ENCODE results near the gene PRKACG. TPM values are rescaled to one million over a fixed set of nuclear protein-coding genes. Genes with fewer than 3 reads are reported as not detected.
"Not testable (repeated sequence)": the region's sequence is repeated elsewhere in the genome, so short reads cannot be mapped to it uniquely, and the experiment has no call there.

PRKACG gene
- total RNA-seq, 6 experiments from 2014 or later, result not detected

DNA sequence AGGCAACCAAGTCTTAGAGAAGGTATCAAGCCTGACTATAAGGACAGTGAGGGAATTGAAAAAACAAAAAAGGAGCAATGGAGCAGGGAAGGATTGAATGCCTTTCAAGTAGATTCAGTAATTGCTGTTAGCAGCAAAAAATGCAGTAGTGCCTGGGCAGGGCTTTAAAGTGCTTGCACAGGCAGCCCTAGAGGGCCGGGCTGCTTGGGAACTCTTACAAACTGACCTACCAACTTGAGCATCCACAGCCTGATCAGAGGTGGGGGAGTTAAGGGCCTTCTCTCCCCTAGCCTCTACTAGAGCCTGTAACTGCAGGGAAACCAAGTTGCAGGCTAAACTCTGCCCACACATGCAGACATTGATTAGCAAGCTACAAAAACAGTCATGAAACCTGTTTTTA lies 41.1 kb upstream of the PRKACG start:
- no peak overlapping the region for H3K27ac Mint-ChIP-seq
- H3K36me3 Mint-ChIP-seq (ENCODE audit: low read depth), result peaks cover 8% of the 10 kb centered on the region

DNA sequence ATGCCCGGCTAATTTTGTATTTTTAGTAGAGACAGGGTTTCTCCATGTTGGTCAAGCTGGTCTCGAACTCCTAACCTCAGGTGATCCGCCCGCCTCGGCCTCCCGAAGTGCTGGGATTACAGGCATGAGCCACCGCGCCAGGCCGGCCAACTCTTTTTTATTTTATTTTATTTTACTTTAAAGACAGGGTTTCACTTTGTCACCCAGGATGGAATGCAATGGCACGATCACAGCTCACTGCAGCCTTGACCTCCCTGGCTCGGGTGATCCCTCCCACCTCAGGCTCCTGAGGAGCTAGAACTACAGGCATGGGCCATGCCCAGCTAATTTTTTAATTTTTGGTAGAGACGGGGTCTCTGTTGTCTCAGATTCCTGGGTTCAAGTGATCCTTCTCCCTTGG lies 37.0 kb upstream of the PRKACG start:
- DNase-seq; H3K27ac Mint-ChIP-seq; H3K9me3 Mint-ChIP-seq; H3K36me3 Mint-ChIP-seq (ENCODE audit: low read depth); H3K4me3 Mint-ChIP-seq; H3K27me3 Mint-ChIP-seq (ENCODE audit: insufficient read depth); H3K4me1 Mint-ChIP-seq (ENCODE audit: low read depth): not testable (repeated sequence)

More for the DNA sequence above, 41.1 kb upstream of the PRKACG start:
- no peak for DNase-seq
- H3K27me3 Mint-ChIP-seq (ENCODE audit: insufficient read depth), result no peaks in the 10 kb centered on the region; the same call in 1 of the 2 replicates
- H3K4me1 Mint-ChIP-seq (ENCODE audit: low read depth), result peaks cover 6% of the 10 kb centered on the region
- TF ChIP-seq, protein P1, sequence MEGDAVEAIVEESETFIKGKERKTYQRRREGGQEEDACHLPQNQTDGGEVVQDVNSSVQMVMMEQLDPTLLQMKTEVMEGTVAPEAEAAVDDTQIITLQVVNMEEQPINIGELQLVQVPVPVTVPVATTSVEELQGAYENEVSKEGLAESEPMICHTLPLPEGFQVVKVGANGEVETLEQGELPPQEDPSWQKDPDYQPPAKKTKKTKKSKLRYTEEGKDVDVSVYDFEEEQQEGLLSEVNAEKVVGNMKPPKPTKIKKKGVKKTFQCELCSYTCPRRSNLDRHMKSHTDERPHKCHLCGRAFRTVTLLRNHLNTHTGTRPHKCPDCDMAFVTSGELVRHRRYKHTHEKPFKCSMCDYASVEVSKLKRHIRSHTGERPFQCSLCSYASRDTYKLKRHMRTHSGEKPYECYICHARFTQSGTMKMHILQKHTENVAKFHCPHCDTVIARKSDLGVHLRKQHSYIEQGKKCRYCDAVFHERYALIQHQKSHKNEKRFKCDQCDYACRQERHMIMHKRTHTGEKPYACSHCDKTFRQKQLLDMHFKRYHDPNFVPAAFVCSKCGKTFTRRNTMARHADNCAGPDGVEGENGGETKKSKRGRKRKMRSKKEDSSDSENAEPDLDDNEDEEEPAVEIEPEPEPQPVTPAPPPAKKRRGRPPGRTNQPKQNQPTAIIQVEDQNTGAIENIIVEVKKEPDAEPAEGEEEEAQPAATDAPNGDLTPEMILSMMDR (IDR thresholded peaks at IDR 0.05), result no peak
- no peaks in the 10 kb centered on the region for H3K9me3 Mint-ChIP-seq
- no peak overlapping the region for H3K4me3 Mint-ChIP-seq

DNA sequence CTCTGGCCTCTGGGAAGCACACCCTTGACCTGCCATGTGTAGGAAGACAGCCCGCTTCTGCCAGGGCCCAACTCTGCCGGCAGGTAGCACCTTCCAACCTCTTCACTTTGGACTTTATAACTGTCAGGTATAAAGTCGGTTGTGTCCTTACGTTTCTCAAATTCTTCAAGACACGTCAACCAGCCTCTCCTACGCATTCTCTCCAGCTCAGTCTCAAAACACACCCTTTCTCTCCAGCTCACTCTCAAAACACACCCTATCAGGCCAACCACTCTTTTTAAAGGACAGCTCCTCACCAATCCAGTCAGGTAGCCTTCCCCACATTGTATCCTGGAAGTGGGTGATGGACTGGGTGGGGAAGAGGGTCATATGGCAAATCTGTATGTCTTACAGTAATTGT lies 35.2 kb upstream of the PRKACG start:
- no peak overlapping the region for H3K4me3 Mint-ChIP-seq
- H3K9me3 Mint-ChIP-seq, result no peaks in the 10 kb centered on the region
- no peak for DNase-seq
- peaks cover 5% of the 10 kb centered on the region; the same call in 1 of the 2 replicates for H3K36me3 Mint-ChIP-seq (ENCODE audit: low read depth)
- TF ChIP-seq, protein P1 (IDR thresholded peaks at IDR 0.05), result no peak
- H3K27me3 Mint-ChIP-seq (ENCODE audit: insufficient read depth), result no peaks in the 10 kb centered on the region; the same call in 1 of the 2 replicates
- peaks cover 9% of the 10 kb centered on the region for H3K4me1 Mint-ChIP-seq (ENCODE audit: low read depth)
- no peak overlapping the region for H3K27ac Mint-ChIP-seq

DNA sequence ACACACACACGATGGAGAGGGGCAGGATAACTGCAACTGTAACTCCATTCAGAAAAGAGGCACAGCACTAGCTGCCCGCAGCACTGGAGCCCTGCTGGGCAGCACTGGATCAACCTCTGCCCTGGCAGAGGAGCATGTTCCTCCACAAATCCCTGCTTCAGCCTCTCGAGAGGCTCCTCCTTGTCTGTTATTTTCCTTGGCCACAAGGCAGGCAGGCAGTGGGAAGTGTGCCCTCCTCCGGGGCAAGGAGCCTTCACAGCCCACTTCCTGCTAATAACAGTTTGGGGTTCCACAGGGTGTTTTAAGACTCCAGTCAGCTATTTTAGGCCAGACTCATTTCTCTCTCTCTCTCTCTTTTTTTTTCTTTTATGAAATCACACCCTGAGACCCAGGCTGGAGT lies 33.5 kb upstream of the PRKACG start:
- H3K4me1 Mint-ChIP-seq (ENCODE audit: low read depth), result peaks cover 9% of the 10 kb centered on the region
- H3K27ac Mint-ChIP-seq, result no peak overlapping the region

DNA sequence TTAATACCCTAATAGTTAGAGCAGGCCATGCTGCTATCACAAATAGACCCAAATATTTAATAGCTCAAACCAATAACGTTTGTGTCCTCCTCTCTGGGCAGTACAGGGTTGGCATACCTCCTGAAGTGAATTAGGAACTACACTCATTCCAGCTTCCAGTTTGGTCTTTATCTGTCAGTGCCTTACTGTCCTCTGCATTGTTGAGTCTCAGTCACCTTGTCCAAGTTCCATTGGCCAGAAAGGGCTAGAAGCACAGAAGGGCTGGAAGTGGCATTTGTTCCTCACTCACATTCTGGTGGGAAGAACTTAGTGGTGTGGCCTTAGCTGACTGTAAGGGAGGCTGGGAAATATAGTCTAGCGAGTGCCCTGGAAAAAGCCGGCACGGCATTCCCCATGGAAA lies 32.8 kb upstream of the PRKACG start:
- no peak for DNase-seq
- Mint-ChIP-seq H3K4me3 (no peak overlapping the region), H3K4me1 (ENCODE audit: low read depth) (peaks cover 9% of the 10 kb centered on the region), H3K27ac (no peak overlapping the region), H3K9me3 (no peaks in the 10 kb centered on the region), H3K36me3 (ENCODE audit: low read depth) (peaks cover 5% of the 10 kb centered on the region; the same call in 1 of the 2 replicates), H3K27me3 (ENCODE audit: insufficient read depth) (no peaks in the 10 kb centered on the region; the same call in 1 of the 2 replicates)
- TF ChIP-seq, protein P1 (IDR thresholded peaks at IDR 0.05), result no peak

More for the DNA sequence above, 33.5 kb upstream of the PRKACG start:
- TF ChIP-seq, protein P1 (IDR thresholded peaks at IDR 0.05), result no peak
- no peak for DNase-seq
- Mint-ChIP-seq H3K27me3 (ENCODE audit: insufficient read depth) (no peaks in the 10 kb centered on the region; the same call in 1 of the 2 replicates), H3K9me3 (no peaks in the 10 kb centered on the region), H3K36me3 (ENCODE audit: low read depth) (peaks cover 5% of the 10 kb centered on the region; the same call in 1 of the 2 replicates), H3K4me3 (no peak overlapping the region)

DNA sequence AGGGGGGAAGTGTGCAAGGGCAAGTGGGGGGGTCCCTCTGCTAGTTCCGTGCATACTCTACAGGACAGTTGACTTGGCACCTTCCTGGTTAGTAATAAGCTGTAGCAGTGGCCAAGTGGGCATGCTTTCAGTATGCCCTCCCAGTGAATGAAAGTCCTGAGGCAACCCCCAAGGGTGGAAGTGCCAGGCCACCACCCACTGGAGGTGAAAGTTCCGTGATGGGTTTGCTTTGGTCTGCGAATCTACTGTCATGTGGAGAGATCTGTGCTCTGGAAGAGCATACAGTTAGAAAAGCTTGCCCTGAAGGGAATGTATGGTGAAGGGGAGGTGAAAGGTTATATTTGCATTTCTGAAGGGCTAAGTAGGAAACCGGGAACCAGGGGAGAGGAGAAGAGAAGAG lies 31.9 kb upstream of the PRKACG start:
- H3K36me3 Mint-ChIP-seq (ENCODE audit: low read depth), result peaks cover 5% of the 10 kb centered on the region; the same call in 1 of the 2 replicates
- TF ChIP-seq, protein P1 (IDR thresholded peaks at IDR 0.05), result no peak
- peaks cover 9% of the 10 kb centered on the region for H3K4me1 Mint-ChIP-seq (ENCODE audit: low read depth)
- no peak for DNase-seq
- no peak overlapping the region for H3K4me3 Mint-ChIP-seq
- H3K27ac Mint-ChIP-seq, result no peak overlapping the region
- H3K27me3 Mint-ChIP-seq (ENCODE audit: insufficient read depth), result no peaks in the 10 kb centered on the region; the same call in 1 of the 2 replicates
- no peaks in the 10 kb centered on the region for H3K9me3 Mint-ChIP-seq

Measured in HFFc6 (cell line).